LNCaP clone FGC (cell line): ENCODE results near the gene TTC22.

Experiments
- DNase-seq: peaks from one replicate; pipeline ENCODE4 v3.0.0-alpha.2; 2011; ENCODE audit warnings: low read depth
- H3K4me3 ChIP-seq: 2 replicates; pipeline ENCODE4 v1.5.1; 2011; ENCODE audit warnings: mild to moderate bottlenecking, low read depth, low read length, control low read depth
- CTCF ChIP-seq: IDR thresholded peaks from 2 replicates; pipeline ENCODE4 v1.5.1; 2012; ENCODE audit warnings: mild to moderate bottlenecking; ENCODE audit not compliant: control insufficient read depth, insufficient read depth; ENCODE audit errors: extremely low read depth

The TTC22 gene

GRCh38 chr1:54846301-54846700 is 45.2 kb upstream of the TTC22 start:
- no peak overlapping the region for H3K4me3 ChIP-seq
- no peak for TF ChIP-seq CTCF
- DNase-seq, result no peak

GRCh38 chr1:54845772-54846171 is 44.6 kb upstream of the TTC22 start:
- H3K4me3 ChIP-seq, result no peak overlapping the region
- TF ChIP-seq CTCF, result no peak
- DNase-seq, result no peak

GRCh38 chr1:54844564-54844963 is 43.4 kb upstream of the TTC22 start:
- no peak for TF ChIP-seq CTCF
- DNase-seq, result no peak
- H3K4me3 ChIP-seq, result no peak overlapping the region

DNA sequence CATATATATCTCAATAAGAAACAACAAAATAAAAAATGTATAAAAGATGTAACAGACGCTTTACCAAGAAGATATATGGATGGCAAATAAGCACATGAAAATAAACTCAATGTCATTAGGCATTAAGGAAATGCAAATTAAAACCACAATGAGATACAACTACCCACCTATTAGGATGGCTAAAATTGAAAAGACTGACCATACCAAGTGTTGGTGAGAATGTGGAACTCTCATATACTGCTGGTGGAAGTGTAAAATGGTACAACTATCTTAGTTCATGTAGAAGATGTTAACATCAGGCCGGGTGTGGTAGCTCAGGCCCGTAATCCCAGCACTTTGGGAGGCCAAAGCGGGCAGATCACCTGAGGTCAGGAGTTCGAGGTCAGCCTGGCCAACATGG is 42.3 kb upstream of the TTC22 start:
- no peak for TF ChIP-seq CTCF
- DNase-seq, result no peak
- no peak overlapping the region for H3K4me3 ChIP-seq

DNA sequence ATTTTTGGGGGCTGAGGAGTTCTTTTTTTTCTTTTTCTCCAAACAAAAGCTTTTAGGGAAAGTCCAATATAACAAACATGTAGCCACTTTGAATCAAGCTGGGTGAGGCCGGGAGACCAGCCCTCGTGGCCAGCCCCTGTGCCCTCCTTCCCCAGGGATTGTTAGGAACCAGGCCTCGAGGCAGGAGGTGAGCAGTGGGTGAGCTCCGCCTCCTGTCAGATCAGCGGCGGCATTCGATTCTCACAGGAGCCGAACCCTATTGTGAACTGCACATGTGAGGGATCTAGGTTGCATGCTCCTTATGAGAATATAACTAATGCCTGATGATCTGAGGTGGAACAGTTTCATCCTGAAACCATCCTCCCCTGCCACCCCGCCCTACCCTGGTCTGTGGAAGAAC is 41.8 kb upstream of the TTC22 start:
- H3K4me3 ChIP-seq, result no peak overlapping the region
- TF ChIP-seq CTCF, result no peak
- DNase-seq, result no peak

GRCh38 chr1:54842206-54842915 is 41.2 kb upstream of the TTC22 start:
- TF ChIP-seq CTCF, result no peak
- no peak for DNase-seq

GRCh38 chr1:54839824-54840223 is 38.7 kb upstream of the TTC22 start:
- no peak for DNase-seq
- TF ChIP-seq CTCF, result no peak
- no peak overlapping the region for H3K4me3 ChIP-seq

More at GRCh38 chr1:54842206-54842915, 41.2 kb upstream of the TTC22 start:
- H3K4me3 ChIP-seq, result no peak overlapping the region
